GM21381 (cell line): ENCODE measurements around the gene SLC5A10.

ENCODE experiments used
- ATAC-seq: cut with Tn5 transposase; IDR thresholded peaks from one replicate; pipeline ENCODE4 v1.9.1; 2021; ENCODE audit warnings: mild to moderate bottlenecking, moderate library complexity; ENCODE audit not compliant: unreplicated experiment

The SLC5A10 gene

DNA sequence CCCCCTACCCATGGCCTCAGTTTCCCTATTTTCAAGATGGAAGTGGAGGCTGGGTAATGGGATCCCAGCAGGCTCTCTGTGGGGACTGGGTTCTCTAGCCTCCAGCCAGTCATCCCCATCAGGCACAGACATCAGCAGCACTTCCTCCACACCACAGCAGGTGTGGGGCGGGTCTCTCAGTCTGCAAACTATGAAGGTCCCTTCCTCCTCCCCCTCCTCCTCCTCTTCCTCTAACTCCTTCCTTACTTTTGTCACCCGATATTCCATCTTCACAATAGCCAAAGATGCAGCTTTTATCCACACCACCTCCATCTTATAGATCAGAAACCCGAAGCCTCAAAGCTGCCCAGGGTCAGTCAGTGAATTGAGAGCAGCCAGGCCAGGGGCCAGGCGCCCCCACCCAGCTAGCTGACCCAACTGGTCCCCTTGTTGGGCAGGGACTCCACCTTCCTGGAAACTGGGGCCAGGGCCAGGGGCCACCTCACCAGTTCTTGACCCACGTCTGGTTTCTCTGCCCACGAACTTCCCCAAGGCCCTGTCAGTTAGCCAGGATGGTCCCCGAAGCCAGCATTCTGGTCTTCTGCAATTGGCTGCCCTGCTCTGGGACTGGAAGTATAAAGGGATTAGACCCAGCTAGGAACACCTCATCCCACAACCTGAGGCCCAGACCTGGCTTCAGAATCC is 50.1 kb downstream of the SLC5A10 start:
- no peak for ATAC-seq

DNA sequence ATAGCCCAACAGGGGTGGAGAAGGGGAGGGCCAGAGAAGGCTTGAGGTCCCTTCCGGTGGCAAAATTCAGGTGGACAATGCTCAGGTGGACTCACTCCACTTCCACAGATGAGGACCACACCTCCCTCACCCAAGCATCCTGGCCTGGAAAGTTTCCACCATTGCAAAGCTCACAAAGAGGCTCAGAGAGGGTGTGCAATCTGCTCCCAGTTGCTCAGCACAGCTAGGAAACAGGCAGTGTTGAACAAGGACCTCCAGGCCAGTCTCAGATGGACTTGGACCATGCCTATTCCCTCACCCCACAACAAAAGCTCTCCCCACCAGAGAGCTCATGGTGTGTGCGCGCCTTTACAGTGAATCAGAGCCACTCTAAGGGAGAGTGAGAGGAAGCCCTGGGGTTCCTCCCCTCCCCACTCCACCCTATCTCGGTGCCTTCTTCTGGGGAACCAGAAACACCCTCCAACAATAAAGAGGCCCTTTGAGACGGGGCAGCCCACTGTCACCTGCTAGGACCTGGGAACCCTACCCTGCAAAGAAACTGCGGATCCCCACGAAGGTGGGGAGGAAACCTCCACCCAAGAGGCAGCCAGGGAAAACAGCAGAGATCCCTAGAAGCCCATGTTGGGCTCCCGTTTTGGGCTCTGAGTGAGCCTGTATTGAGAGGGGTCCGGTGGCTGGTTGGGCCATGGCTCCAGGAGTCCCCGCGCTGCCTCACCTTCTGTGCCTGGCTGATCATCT is 51.0 kb downstream of the SLC5A10 start:
- ATAC-seq, result no peak

DNA sequence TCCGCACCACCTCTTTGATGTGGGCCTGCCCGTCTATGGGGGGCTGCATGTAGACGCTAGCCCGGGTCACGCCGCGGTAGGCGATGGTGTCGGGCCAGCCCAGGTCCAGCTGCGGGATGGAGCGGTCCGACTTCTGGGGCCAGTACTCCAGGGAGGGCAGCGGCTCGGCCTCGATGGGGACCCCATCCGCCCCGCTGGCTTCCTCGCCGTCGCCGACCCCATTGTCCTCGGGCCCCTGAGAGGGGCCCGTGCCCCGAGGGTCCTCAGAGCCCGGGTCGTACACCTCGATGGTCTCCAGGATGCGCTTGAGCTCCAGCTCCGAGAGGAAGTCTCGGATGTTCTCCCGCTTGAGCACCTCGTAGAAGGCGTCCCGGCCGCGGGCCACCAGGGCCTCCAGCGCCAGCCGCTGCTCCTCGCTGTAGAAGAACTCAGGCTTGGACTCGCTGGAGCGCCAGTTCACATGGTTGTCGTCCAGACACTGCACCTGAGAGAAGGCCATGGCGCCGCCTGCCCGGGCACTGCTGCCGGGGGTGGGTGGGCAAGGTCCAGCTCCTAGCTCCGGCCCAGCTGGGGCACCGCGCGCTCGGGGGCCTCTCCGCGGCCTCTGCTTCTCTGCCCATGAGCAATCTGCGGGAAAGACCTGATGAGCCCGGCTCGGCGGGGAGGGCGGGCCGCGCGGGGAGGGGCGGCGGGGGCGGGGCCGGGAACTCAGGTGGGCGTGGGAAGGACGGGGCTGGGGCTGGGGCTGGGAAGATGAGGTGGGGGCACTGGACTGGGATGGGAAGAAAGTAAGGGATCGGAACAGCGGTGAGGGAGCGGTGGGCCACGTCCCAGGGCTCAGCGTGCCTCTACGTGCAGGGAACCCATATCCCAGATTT is 51.8 kb downstream of the SLC5A10 start:
- no peak for ATAC-seq

DNA sequence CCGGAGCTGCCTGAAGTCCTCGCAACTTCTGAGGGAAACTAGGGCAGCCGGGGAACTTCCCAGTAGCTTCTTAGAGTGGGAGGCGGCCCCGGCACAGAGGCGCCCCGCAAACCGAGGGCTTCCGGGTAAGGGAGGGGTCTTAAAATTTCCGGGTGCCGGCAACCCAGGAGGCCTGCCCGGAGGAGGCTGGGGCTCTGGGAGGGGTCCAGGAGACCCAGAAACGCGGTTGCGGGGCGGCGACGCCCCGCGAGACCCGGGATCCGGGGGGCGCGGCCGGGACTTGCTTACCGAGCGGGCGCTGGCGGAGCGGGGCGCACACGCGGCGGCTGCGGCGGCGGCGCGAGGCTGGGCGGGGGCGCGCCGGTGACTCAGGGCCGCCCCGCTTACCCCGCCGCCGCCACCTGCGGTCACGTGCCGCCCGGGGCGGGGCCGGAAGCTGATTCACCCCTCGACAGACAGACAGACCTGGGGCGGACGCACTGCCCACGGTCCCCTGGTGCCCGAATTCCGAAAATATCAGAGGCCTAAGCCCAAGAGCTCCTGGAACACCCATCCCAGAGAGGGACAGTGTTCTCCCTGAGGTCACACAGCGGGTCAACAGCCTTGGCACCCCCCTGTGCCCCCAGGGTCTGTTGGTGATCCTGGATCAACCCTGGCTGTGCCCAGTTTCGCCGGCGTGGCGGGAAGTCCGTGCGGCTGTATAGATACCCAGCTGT is 52.6 kb downstream of the SLC5A10 start, which contains the start of gene FAM83G:
FAM83G (minus strand) TSS at position 344 of the 716 bp plus-strand sequence. CDS start 723 bp downstream, outside the sequence.
- ATAC-seq, result peak; percentile 72

GRCh38 chr17:19005137-19005773 is 53.3 kb downstream of the SLC5A10 start:
- ATAC-seq, result no peak

GRCh38 chr17:19005789-19006430 is 53.9 kb downstream of the SLC5A10 start:
- ATAC-seq, result no peak

GRCh38 chr17:19006698-19007097 is 54.7 kb downstream of the SLC5A10 start:
- ATAC-seq, result no peak

- ATAC-seq, result no peak
These were observed 58.0 kb downstream of the SLC5A10 start for GRCh38 chr17:19009970-19010369.

DNA sequence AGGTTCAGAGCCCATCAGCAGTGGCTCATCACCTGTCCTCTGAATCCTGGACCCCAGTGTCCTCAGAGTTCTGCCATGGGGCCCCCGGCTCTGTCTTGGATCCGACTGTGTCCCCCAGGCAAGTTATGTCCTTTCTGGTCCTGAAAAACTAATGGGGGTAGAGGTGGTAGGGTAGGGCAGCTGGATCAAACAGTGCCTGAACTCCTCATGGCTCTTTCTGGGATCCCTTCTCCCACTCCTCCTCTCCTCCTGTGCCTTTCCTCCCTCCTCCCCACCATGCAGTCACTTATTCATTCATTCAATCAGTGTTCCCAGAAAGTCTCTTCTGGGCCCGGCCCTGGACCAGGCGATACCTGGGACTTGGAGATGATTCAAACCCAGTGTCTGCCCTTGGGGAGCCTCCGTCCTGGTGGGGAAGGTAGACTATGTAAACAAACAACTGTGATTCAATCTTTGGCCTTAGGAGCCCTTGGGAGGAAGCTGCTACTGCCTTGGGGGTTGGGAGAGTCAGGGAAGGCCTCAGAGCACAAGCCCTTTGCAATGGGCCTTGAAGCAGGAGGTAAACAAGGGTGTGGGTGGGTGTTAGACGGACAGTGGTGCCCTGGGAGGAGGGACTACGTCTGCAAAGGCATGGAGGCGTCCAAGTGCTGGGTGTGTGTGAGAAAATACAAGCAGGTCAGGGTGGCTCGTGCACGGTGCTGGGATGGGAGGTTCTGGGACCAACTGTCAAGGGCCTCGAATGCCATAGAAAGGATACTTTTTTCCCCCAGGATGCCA is 59.0 kb downstream of the SLC5A10 start:
- ATAC-seq, result no peak

DNA sequence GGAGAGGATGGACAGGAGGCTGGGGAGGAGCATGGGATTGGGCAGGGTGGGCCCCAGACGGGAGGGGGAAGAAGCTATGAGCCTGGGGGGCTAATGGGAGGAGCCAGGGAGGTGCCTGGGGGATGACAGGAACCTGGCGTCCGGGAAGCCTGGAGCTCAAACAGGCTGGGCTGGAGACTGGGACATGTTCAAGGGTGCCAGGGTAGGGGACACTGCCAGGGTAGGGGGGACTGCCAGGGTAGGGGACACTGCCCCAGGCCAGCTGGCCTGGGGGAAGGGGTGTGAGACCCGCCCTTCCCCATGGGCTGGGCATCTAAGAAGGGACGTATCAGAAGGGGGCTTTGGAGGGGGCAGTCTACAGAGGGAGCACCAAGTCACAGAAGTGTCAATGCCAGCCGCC is 59.6 kb downstream of the SLC5A10 start:
- ATAC-seq, result no peak

GRCh38 chr17:19012171-19013080 is 60.5 kb downstream of the SLC5A10 start:
- no peak for ATAC-seq

DNA sequence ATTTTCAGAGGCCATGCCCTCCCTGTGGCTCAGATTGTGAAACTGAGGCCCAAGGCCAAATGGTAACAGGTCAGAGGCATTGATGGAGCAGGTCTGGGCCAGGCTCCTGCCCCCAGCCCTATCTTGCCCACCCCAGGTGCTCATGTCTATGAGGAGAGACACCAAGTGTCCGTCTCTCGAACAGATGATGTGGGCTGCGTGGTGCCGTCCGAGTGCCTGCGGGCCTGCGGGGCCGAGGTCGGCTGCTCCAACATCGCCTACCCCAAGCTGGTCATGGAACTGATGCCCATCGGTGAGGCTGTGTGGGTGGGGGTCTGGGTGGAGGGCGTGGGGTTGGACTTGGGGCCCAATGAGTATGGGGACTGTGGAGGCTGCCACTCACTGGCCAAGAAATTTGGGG is 61.3 kb downstream of the SLC5A10 start:
- no peak for ATAC-seq

GRCh38 chr17:19013806-19014627 is 62.1 kb downstream of the SLC5A10 start:
- ATAC-seq, result no peak

- ATAC-seq, result no peak
These were observed 62.8 kb downstream of the SLC5A10 start for GRCh38 chr17:19014628-19015215.

- no peak for ATAC-seq
These were observed 63.5 kb downstream of the SLC5A10 start for GRCh38 chr17:19015428-19015827.

GRCh38 chr17:19016297-19016696 is 64.3 kb downstream of the SLC5A10 start:
- ATAC-seq, result no peak

- ATAC-seq, result no peak
These were observed 64.9 kb downstream of the SLC5A10 start for GRCh38 chr17:19016881-19017280.
